Loucy (cell line): Measurements from ENCODE around the gene AARS1.
A peak's percentile ranks its signal among the peaks of the same experiment; 100 is the strongest.

Experiments
- H2AFZ ChIP-seq: fragments of 200-600 bp; sonication (generic); 2 replicates; pipeline ENCODE4 v1.6.0; 2016; ENCODE audit warnings: antibody characterized with exemption, mild to moderate bottlenecking, low read length, moderate library complexity
- H3F3A ChIP-seq: fragments of 200-600 bp; 2 replicates; pipeline ENCODE4 v1.6.0; 2016; ENCODE audit warnings: antibody characterized with exemption, low read depth, mild to moderate bottlenecking
- H3K27me3 ChIP-seq: fragments of 200-600 bp; sonication (generic); 2 replicates; pipeline ENCODE4 v1.6.1; 2014; ENCODE audit warnings: low read length, mild to moderate bottlenecking; ENCODE audit not compliant: insufficient read depth, poor library complexity, severe bottlenecking
- H3K36me3 ChIP-seq: fragments of 200-600 bp; sonication (generic); 2 replicates; pipeline ENCODE4 v1.6.1; 2016; ENCODE audit warnings: low read length; ENCODE audit not compliant: insufficient read depth
- H3K4me1 ChIP-seq: fragments of 200-600 bp; sonication (generic); 2 replicates; pipeline ENCODE4 v1.5.1; 2014; ENCODE audit warnings: low read length, mild to moderate bottlenecking; ENCODE audit not compliant: insufficient read depth, poor library complexity, severe bottlenecking
- H3K4me2 ChIP-seq: fragments of 200-600 bp; sonication (generic); 2 replicates; pipeline ENCODE4 v1.6.0; 2014; ENCODE audit warnings: antibody characterized with exemption, low read length, low read depth, mild to moderate bottlenecking; ENCODE audit not compliant: poor library complexity, severe bottlenecking
- H3K4me3 ChIP-seq: fragments of 200-600 bp; sonication (generic); 2 replicates; pipeline ENCODE4 v1.5.1; 2014; ENCODE audit warnings: low read length, mild to moderate bottlenecking, mixed read lengths; ENCODE audit not compliant: poor library complexity, severe bottlenecking
- H3K79me2 ChIP-seq: fragments of 200-600 bp; sonication (generic); 2 replicates; pipeline ENCODE4 v1.6.1; 2014; ENCODE audit warnings: low read length; ENCODE audit not compliant: insufficient read depth
- H3K9ac ChIP-seq: fragments of 200-600 bp; sonication (generic); 2 replicates; pipeline ENCODE4 v1.6.0; 2014; ENCODE audit warnings: mild to moderate bottlenecking, low read depth, low read length, moderate library complexity; ENCODE audit not compliant: poor library complexity, severe bottlenecking
- H3K9me2 ChIP-seq: fragments of 200-600 bp; sonication (generic); replicated peaks from 2 replicates; pipeline ENCODE4 v1.6.1; 2016; ENCODE audit warnings: low read depth, low read length, mixed read lengths
- H3K9me3 ChIP-seq: fragments of 200-600 bp; sonication (generic); 2 replicates; pipeline ENCODE4 v1.6.1; 2014; ENCODE audit warnings: mild to moderate bottlenecking, antibody characterized with exemption, low read length, low read depth; ENCODE audit not compliant: insufficient read depth
- H4K20me1 ChIP-seq: fragments of 200-600 bp; sonication (generic); 2 replicates; pipeline ENCODE4 v1.6.0; 2014; ENCODE audit warnings: antibody characterized with exemption, low read length, mild to moderate bottlenecking; ENCODE audit not compliant: insufficient read depth, poor library complexity, severe bottlenecking
- EZH2phosphoT487 ChIP-seq: fragments of 200-600 bp; IDR thresholded peaks from 2 replicates; pipeline ENCODE4 v1.6.1; 2018; ENCODE audit warnings: antibody characterized with exemption, mild to moderate bottlenecking, moderate library complexity, borderline replicate concordance
- TF ChIP-seq, protein P1 (sequence below): fragments of 200-600 bp; sonication (generic); conservative IDR thresholded peaks from 2 replicates; pipeline ENCODE4 v1.5.1; 2014; ENCODE audit warnings: mild to moderate bottlenecking, antibody characterized with exemption, low read length

The AARS1 gene

DNA sequence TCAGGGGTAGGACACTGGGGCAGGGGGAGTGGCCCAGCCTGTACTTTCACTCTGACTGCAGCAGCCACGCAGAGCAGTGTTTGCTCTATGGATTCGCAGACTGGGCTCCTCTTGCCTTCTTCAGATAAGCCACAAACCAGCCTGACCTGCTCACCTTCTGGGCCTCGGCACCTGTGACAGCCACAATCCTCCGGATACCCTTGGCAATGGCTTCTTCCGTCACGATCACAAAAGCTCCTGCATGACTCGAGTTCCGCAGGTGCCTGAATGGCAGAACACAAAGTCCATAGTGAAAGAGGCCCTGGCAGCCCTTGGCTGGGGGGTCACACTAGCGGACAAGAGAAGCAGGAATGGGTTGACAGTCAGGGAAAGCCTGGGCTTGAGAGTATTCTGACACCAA lies 33.7 kb downstream of the AARS1 start:
- peaks cover 6% of the 10 kb centered on the region; the same call in 1 of the 2 replicates for H3F3A ChIP-seq
- no peaks in the 10 kb centered on the region for H3K27me3 ChIP-seq
- TF ChIP-seq, protein P1, sequence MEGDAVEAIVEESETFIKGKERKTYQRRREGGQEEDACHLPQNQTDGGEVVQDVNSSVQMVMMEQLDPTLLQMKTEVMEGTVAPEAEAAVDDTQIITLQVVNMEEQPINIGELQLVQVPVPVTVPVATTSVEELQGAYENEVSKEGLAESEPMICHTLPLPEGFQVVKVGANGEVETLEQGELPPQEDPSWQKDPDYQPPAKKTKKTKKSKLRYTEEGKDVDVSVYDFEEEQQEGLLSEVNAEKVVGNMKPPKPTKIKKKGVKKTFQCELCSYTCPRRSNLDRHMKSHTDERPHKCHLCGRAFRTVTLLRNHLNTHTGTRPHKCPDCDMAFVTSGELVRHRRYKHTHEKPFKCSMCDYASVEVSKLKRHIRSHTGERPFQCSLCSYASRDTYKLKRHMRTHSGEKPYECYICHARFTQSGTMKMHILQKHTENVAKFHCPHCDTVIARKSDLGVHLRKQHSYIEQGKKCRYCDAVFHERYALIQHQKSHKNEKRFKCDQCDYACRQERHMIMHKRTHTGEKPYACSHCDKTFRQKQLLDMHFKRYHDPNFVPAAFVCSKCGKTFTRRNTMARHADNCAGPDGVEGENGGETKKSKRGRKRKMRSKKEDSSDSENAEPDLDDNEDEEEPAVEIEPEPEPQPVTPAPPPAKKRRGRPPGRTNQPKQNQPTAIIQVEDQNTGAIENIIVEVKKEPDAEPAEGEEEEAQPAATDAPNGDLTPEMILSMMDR, result no peak
- no peak for TF ChIP-seq EZH2phosphoT487
- H3K36me3 ChIP-seq, result peaks cover 76% of the 10 kb centered on the region; the same call in 1 of the 2 replicates
- no peak overlapping the region for H2AFZ ChIP-seq
- H3K4me1 ChIP-seq, result peaks cover 3% of the 10 kb centered on the region
- H3K9ac ChIP-seq, result no peak overlapping the region
- H3K9me2 ChIP-seq, result no peaks in the 10 kb centered on the region
- H4K20me1 ChIP-seq, result peaks cover 6% of the 10 kb centered on the region
- H3K4me2 ChIP-seq, result no peak overlapping the region
- H3K79me2 ChIP-seq, result peaks cover 8% of the 10 kb centered on the region
- no peak overlapping the region for H3K4me3 ChIP-seq
- H3K9me3 ChIP-seq, result no peaks in the 10 kb centered on the region

DNA sequence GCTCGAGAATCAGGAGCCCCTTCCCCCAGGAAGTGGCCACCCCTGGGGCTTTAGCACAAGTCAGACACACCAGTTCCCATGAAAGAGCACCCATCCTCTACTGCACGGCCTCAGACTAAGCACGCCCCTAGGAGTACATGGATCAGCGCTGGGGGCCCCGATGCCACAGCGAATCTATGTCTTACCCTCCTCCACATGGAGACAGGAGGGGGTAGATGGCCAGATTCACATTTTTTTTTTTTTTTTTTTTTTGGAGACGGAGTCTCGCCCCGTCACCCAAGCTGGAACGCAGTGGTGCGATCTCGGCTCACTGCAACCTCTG lies 34.4 kb downstream of the AARS1 start:
- no peak for TF ChIP-seq EZH2phosphoT487
- TF ChIP-seq, protein P1, result no peak
- H3K9ac ChIP-seq, result no peak overlapping the region

DNA sequence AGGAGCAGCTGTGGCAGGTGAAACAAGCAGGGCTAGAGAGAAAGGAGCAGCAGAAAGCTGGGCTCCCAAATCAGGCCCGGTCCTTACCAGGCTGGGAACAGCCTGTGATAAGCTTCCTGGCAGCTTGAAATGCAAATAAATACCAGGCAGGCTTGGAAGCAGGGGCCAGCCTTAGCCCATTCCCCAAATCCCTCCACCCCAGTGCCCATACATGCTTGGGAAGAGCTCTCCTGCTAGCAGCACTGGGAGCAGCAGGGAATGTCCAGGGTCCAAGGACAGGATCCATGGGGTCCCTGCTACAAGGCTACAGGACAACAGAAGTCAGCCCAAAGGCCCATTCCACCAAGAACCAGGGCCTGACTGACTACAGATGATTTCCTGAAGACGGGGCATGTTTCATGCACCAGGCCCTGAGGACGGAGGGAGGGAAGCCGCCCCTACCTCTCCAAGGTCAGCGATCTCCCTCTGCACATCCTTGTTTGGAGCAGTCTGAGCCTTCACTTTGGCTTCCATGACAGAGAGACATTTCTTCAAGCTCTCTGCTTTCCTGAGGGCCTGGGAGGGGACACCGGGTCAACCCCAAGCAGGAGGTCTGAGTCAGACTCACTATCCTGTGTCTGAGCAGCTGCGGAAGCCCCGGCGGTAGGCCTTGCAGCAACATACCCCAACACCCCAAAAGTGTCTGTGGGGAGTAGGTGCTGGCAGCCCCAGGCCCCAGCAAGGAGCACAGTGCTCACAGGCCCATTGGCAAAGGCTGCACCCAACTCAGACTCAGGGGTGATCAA lies 34.9 kb downstream of the AARS1 start:
- Histone ChIP-seq H4K20me1 (peaks cover 17% of the 10 kb centered on the region), H3F3A (peaks cover 6% of the 10 kb centered on the region; the same call in 1 of the 2 replicates)
- no peak for TF ChIP-seq EZH2phosphoT487
- TF ChIP-seq, protein P1, result peak; percentile 3; the same call in 1 of the 2 replicates

More for the DNA sequence above, 34.4 kb downstream of the AARS1 start:
- Histone ChIP-seq H3K4me2 (no peak overlapping the region), H3K9me3 (no peaks in the 10 kb centered on the region), H3K27me3 (no peaks in the 10 kb centered on the region), H3F3A (peaks cover 6% of the 10 kb centered on the region; the same call in 1 of the 2 replicates), H3K36me3 (peaks cover 70% of the 10 kb centered on the region; the same call in 1 of the 2 replicates), H3K4me1 (peaks cover 3% of the 10 kb centered on the region), H4K20me1 (peaks cover 11% of the 10 kb centered on the region), H3K9me2 (no peaks in the 10 kb centered on the region), H3K79me2 (peaks cover 14% of the 10 kb centered on the region), H2AFZ (no peak overlapping the region), H3K4me3 (no peak overlapping the region)

More for the DNA sequence above, 34.9 kb downstream of the AARS1 start:
- H3K4me1 ChIP-seq, result peaks cover 7% of the 10 kb centered on the region
- H3K9me3 ChIP-seq, result no peaks in the 10 kb centered on the region
- H3K4me3 ChIP-seq, result no peak overlapping the region
- no peak overlapping the region for H2AFZ ChIP-seq
- H3K9ac ChIP-seq, result no peak overlapping the region
- no peaks in the 10 kb centered on the region for H3K9me2 ChIP-seq
- H3K79me2 ChIP-seq, result peaks cover 19% of the 10 kb centered on the region
- no peak overlapping the region for H3K4me2 ChIP-seq
- no peaks in the 10 kb centered on the region for H3K27me3 ChIP-seq
- H3K36me3 ChIP-seq, result peaks cover 68% of the 10 kb centered on the region; the same call in 1 of the 2 replicates
